HepG2 (cell line): ENCODE data around the gene NOX4. TPM values are rescaled to one million over a fixed set of nuclear protein-coding genes. Genes with fewer than 3 reads are reported as not detected.

Source experiments
- ATAC-seq: fragments of 200-7000 bp; cut with Tn5 transposase; 3 replicates; pipeline ENCODE4 v1.9.1; 2020; ENCODE audit warnings: mild to moderate bottlenecking, moderate library complexity
- BruUV-seq: library from RNA; stranded (reverse); fragments of 400-500 nt; replicated peaks from 2 replicates; lab custom pipeline; 2021; lab: Mats Ljungman, UMichigan
- CTCF ChIA-PET: fragments of 300-600 bp; formaldehyde crosslinking; extraction: SDS; loops from one replicate; lab custom pipeline; 2021; ENCODE audit warnings: low total read pairs, inconsistent platforms, low intra/inter-chr PET ratio; lab: Yijun Ruan, JAX
- POLR2A ChIA-PET: fragments of 350-600 bp; sonication (Branson Sonifier 250); formaldehyde crosslinking; loops from one replicate; lab custom pipeline; 2020; ENCODE audit warnings: antibody characterized with exemption, inconsistent platforms; lab: Yijun Ruan, JAX
- DNase-seq: peaks from one replicate; pipeline ENCODE4 v3.0.0-alpha.2; 2015; ENCODE audit warnings: low spot score
- FAIRE-seq: peaks from 3 replicates; lab custom pipeline; 2011; peaks lifted over from hg19 to GRCh38; lab: Jason Lieb, UNC
- H2AFZ ChIP-seq: one replicate; pipeline ENCODE4 v1.6.1; 2011; ENCODE audit warnings: low read length, inconsistent platforms
- H3K27ac ChIP-seq: fragments of 300-600 bp; 3 replicates; pipeline ENCODE4 v1.8.0; 2011; ENCODE audit warnings: mixed run types, mild to moderate bottlenecking, mixed read lengths, low read length, inconsistent platforms; ENCODE audit not compliant: insufficient read depth; ENCODE audit errors: extremely low read length
- H3K27me3 ChIP-seq, 2 experiments: fragments of 200-600 bp in 1 of 2; 2 replicates in 1 of 2; 3 replicates in 1 of 2; pipeline versions ENCODE4 v1.6.0 to v1.8.0; 2011; ENCODE audit warnings: low read length in 2 of 2, mild to moderate bottlenecking in 2 of 2, moderate library complexity in 2 of 2, inconsistent platforms in 1 of 2; ENCODE audit not compliant: insufficient read depth in 2 of 2, control insufficient read depth in 1 of 2
- H3K36me3 ChIP-seq, 2 experiments: fragments of 200-600 bp in 1 of 2; replicated peaks in 1 of 2; 2 replicates in 1 of 2; 3 replicates in 1 of 2; pipeline versions ENCODE4 v1.5.1 to v1.8.0; 2011; ENCODE audit warnings: low read length in 2 of 2, inconsistent platforms in 1 of 2; ENCODE audit not compliant: insufficient read depth in 2 of 2, control insufficient read depth in 1 of 2
- H3K4me1 ChIP-seq: 2 replicates; pipeline ENCODE4 v1.5.1; 2012; ENCODE audit warnings: low read length, inconsistent platforms; ENCODE audit not compliant: insufficient read depth
- H3K4me2 ChIP-seq: 2 replicates; pipeline ENCODE4 v1.6.0; 2011; ENCODE audit warnings: low read depth, low read length, inconsistent platforms
- H3K4me3 ChIP-seq, 3 experiments: fragments of 200-600 bp in 1 of 3; sonication (generic), shearing (Covaris generic) in 1 of 3; replicated peaks in 1 of 3; 2 replicates each; pipeline ENCODE4 v1.5.1; 2011 to 2016; ENCODE audit warnings: low read length in 3 of 3, inconsistent platforms in 2 of 3, low read depth in 2 of 3, mild to moderate bottlenecking in 2 of 3, control low read depth in 1 of 3, mixed read lengths in 1 of 3; ENCODE audit not compliant: insufficient read depth in 1 of 3
- H3K79me2 ChIP-seq: one replicate; pipeline ENCODE4 v1.6.1; 2011; ENCODE audit warnings: low read length, inconsistent platforms; ENCODE audit not compliant: insufficient read depth
- H3K9ac ChIP-seq: 2 replicates; pipeline ENCODE4 v1.6.0; 2011; ENCODE audit warnings: mild to moderate bottlenecking, low read depth, low read length, inconsistent platforms; ENCODE audit not compliant: insufficient read depth
- H3K9me3 ChIP-seq: 2 replicates; pipeline ENCODE4 v1.5.1; 2012; ENCODE audit warnings: mild to moderate bottlenecking, low read length
- H4K20me1 ChIP-seq: 2 replicates; pipeline ENCODE4 v1.6.0; 2011; ENCODE audit warnings: inconsistent platforms, mild to moderate bottlenecking, low read length, moderate library complexity; ENCODE audit not compliant: insufficient read depth
- CHD2 ChIP-seq: IDR thresholded peaks from 2 replicates; pipeline ENCODE4 v1.6.1; 2011; ENCODE audit warnings: low read depth, low read length, improper control_type of control experiment
- CREBL2 ChIP-seq: sonication (generic); formaldehyde crosslinking; IDR thresholded peaks from 2 replicates; pipeline ENCODE4 v1.8.1; 2023; ENCODE audit warnings: missing genetic modification reagents, mild to moderate bottlenecking, borderline replicate concordance
- NKX3-1 ChIP-seq: sonication (generic); formaldehyde crosslinking; IDR thresholded peaks from 2 replicates; pipeline ENCODE4 v1.5.0; 2020; ENCODE audit warnings: missing genetic modification reagents
- REPIN1 ChIP-seq: sonication (generic); formaldehyde crosslinking; IDR thresholded peaks from 2 replicates; pipeline ENCODE4 v1.8.0; 2022; ENCODE audit warnings: missing genetic modification reagents, low read depth, mild to moderate bottlenecking, borderline replicate concordance
- SUZ12 ChIP-seq: fragments of 150-350 bp; IDR thresholded peaks from 2 replicates; pipeline ENCODE4 v1.6.1; 2014; ENCODE audit warnings: low read depth, low read length
- ZHX1 ChIP-seq: sonication (generic); formaldehyde crosslinking; IDR thresholded peaks from 2 replicates; pipeline ENCODE4 v1.8.1; 2022; ENCODE audit warnings: low read depth, mild to moderate bottlenecking, missing genetic modification reagents
- ZNF160 ChIP-seq: sonication (generic); formaldehyde crosslinking; IDR thresholded peaks from 2 replicates; pipeline ENCODE4 v1.8.0; 2022; ENCODE audit warnings: mild to moderate bottlenecking, inconsistent platforms, missing genetic modification reagents
- ZNF205 ChIP-seq: IDR thresholded peaks from 2 replicates; pipeline ENCODE4 v1.6.1; 2018; ENCODE audit warnings: missing biosample characterization, missing genetic modification reagents
- ZNF607 ChIP-seq: sonication (generic); formaldehyde crosslinking; IDR thresholded peaks from 2 replicates; pipeline ENCODE4 v1.5.1; 2020; ENCODE audit warnings: missing genetic modification reagents, mild to moderate bottlenecking, borderline replicate concordance
- ZNF709 ChIP-seq: sonication (generic); formaldehyde crosslinking; IDR thresholded peaks from 2 replicates; pipeline ENCODE4 v1.5.0; 2020; ENCODE audit warnings: mild to moderate bottlenecking, missing genetic modification reagents
- ZNF710 ChIP-seq: sonication (generic); formaldehyde crosslinking; IDR thresholded peaks from 2 replicates; pipeline ENCODE4 v1.5.0; 2020; ENCODE audit warnings: mild to moderate bottlenecking, missing genetic modification reagents, borderline replicate concordance
- WGBS: methylation state at CpG from one replicate; pipeline ENCODE4 v1.1.6; 2017; ENCODE audit warnings: low lambda C conversion rate; 5-methylcytosine and 5-hydroxymethylcytosine counted together
- in situ Hi-C: cut with HindIII; loops from 2 replicates; pipeline ENCODE4 v1.10.0; 2017; ENCODE audit warnings: low pct_unique_long_range_greater_than_20kb; ENCODE audit not compliant: extremely low pct_ligation_motif_present
- intact Hi-C: fragments of 100-400 bp; cut with micrococcal nuclease; formaldehyde crosslinking; loops from one replicate; pipeline ENCODE4 v1.10.0; 2022; ENCODE audit not compliant: unreplicated experiment
- polyA plus RNA-seq, 8 experiments: library from polyadenylated mRNA; depleted of rRNA in 3 of 8; stranded (reverse) in 7 of 8; unstranded in 1 of 8; fragments of >200 nt; fragmentation: Illumina TruSeq in 4 of 8; extraction: Trizol in 4 of 8; gene quantifications; 2 replicates each; pipeline versions ENCODE4 v1.2.1 to v1.2.3, GENCODE V29; 2011 to 2016; ENCODE audit warnings: low read depth in 4 of 8, missing spikeins in 1 of 8, mixed read lengths in 1 of 8; ENCODE audit not compliant: insufficient read depth in 1 of 8
- total RNA-seq, 5 experiments: library from RNA; depleted of rRNA; stranded (reverse); fragments of >200 nt; fragmentation: Illumina TruSeq; extraction: Trizol; gene quantifications; 2 replicates each; pipeline ENCODE4 v1.2.3, GENCODE V29; 2016; ENCODE audit warnings: low read depth in 1 of 5
- TF ChIP-seq, protein P1 (sequence below): sonication (generic); formaldehyde crosslinking; IDR thresholded peaks from 2 replicates; pipeline ENCODE4 v1.4.0; 2020; ENCODE audit warnings: missing genetic modification reagents
- TF ChIP-seq, protein P2 (sequence below): sonication (generic); formaldehyde crosslinking; IDR thresholded peaks from 2 replicates; pipeline ENCODE4 v1.8.0; 2022; ENCODE audit warnings: missing genetic modification reagents, mild to moderate bottlenecking, borderline replicate concordance
- TF ChIP-seq, protein P3 (sequence below): sonication (generic); formaldehyde crosslinking; IDR thresholded peaks from 2 replicates; pipeline ENCODE4 v1.4.0; 2020; ENCODE audit warnings: mild to moderate bottlenecking, missing genetic modification reagents

The NOX4 gene
- total and polyA plus RNA-seq, 2 of the 13 experiments (the other 11 are each of a cell fraction or from before 2014, with no cell fraction given), result not detected

- Histone ChIP-seq H3K4me1 (no peaks in the 10 kb centered on the region), H3K79me2 (no peaks in the 10 kb centered on the region), H3K27me3 (no peaks in the 10 kb centered on the region), H3K27ac (no peak overlapping the region), H2AFZ (no peak overlapping the region), H3K4me2 (no peak overlapping the region), H3K9me3 (no peaks in the 10 kb centered on the region), H4K20me1 (no peaks in the 10 kb centered on the region), H3K36me3 (no peaks in the 10 kb centered on the region), H3K9ac (no peak overlapping the region), H3K4me3 (no peak overlapping the region)
- no TSS peak for BruUV-seq
- intact Hi-C loops (no loop called here), in situ Hi-C loops (no loop called here)
- ATAC-seq, result no peak
- CTCF ChIA-PET, result no interaction called here
- DNase-seq, result no peak
- POLR2A ChIA-PET, result no interaction called here
- WGBS, result 12% methylated on average over 1 of the region's 1 CpG
- no peak for FAIRE-seq
- TF ChIP-seq, protein P1, sequence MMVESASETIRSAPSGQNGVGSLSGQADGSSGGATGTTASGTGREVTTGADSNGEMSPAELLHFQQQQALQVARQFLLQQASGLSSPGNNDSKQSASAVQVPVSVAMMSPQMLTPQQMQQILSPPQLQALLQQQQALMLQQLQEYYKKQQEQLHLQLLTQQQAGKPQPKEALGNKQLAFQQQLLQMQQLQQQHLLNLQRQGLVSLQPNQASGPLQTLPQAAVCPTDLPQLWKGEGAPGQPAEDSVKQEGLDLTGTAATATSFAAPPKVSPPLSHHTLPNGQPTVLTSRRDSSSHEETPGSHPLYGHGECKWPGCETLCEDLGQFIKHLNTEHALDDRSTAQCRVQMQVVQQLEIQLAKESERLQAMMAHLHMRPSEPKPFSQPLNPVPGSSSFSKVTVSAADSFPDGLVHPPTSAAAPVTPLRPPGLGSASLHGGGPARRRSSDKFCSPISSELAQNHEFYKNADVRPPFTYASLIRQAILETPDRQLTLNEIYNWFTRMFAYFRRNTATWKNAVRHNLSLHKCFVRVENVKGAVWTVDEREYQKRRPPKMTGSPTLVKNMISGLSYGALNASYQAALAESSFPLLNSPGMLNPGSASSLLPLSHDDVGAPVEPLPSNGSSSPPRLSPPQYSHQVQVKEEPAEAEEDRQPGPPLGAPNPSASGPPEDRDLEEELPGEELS, result no peak
- no peak for TF ChIP-seq ZNF607 (CRISPR knock-in tag)
- TF ChIP-seq SUZ12, result no peak
- TF ChIP-seq CHD2, result no peak
- TF ChIP-seq ZNF710, result no peak
- no peak for TF ChIP-seq NKX3-1 (CRISPR knock-in tag)
- TF ChIP-seq, protein P2, sequence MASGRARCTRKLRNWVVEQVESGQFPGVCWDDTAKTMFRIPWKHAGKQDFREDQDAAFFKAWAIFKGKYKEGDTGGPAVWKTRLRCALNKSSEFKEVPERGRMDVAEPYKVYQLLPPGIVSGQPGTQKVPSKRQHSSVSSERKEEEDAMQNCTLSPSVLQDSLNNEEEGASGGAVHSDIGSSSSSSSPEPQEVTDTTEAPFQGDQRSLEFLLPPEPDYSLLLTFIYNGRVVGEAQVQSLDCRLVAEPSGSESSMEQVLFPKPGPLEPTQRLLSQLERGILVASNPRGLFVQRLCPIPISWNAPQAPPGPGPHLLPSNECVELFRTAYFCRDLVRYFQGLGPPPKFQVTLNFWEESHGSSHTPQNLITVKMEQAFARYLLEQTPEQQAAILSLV (CRISPR knock-in tag), result no peak
- no peak for TF ChIP-seq ZHX1 (CRISPR knock-in tag)
- TF ChIP-seq CREBL2 (CRISPR knock-in tag), result no peak
- no peak for TF ChIP-seq ZNF160 (CRISPR knock-in tag)
- TF ChIP-seq ZNF205 (CRISPR knock-in tag), result no peak
- TF ChIP-seq, protein P3, sequence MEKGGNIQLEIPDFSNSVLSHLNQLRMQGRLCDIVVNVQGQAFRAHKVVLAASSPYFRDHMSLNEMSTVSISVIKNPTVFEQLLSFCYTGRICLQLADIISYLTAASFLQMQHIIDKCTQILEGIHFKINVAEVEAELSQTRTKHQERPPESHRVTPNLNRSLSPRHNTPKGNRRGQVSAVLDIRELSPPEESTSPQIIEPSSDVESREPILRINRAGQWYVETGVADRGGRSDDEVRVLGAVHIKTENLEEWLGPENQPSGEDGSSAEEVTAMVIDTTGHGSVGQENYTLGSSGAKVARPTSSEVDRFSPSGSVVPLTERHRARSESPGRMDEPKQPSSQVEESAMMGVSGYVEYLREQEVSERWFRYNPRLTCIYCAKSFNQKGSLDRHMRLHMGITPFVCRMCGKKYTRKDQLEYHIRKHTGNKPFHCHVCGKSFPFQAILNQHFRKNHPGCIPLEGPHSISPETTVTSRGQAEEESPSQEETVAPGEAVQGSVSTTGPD, result no peak
- TF ChIP-seq REPIN1 (CRISPR knock-in tag), result no peak
- no peak for TF ChIP-seq ZNF709 (CRISPR knock-in tag)
Observed at GRCh38 chr11:89279176-89279575, 212.0 kb downstream of the NOX4 start.
